WTC11 (cell line): Measurements from ENCODE around the gene LAD1.

ENCODE experiments used
- CTCF ChIP-seq: fragments of 200-600 bp; IDR thresholded peaks from 2 replicates; pipeline ENCODE4 v1.8.0; 2022; ENCODE audit warnings: antibody characterized with exemption
- ETV6 ChIP-seq: sonication (generic); formaldehyde crosslinking; IDR thresholded peaks from 2 replicates; pipeline ENCODE4 v1.8.1; 2022; ENCODE audit warnings: mild to moderate bottlenecking, missing genetic modification reagents
- NFYB ChIP-seq: sonication (generic); formaldehyde crosslinking; conservative IDR thresholded peaks from 2 replicates; pipeline ENCODE4 v1.8.0; 2022; ENCODE audit warnings: low read depth, missing genetic modification reagents
- RELA ChIP-seq: sonication (generic); formaldehyde crosslinking; IDR thresholded peaks from 2 replicates; pipeline ENCODE4 v1.8.1; 2022; ENCODE audit warnings: missing genetic modification reagents, mild to moderate bottlenecking, borderline replicate concordance
- RORB ChIP-seq: fragments of 250-450 bp; sonication (Bioruptor Pico); IDR thresholded peaks from 2 replicates; pipeline ENCODE4 v1.9.0; 2021; ENCODE audit warnings: mild to moderate bottlenecking
- TEAD4 ChIP-seq: sonication (generic); formaldehyde crosslinking; IDR thresholded peaks from 2 replicates; pipeline ENCODE4 v1.8.0; 2022; ENCODE audit warnings: mild to moderate bottlenecking, missing genetic modification reagents
- ZNF121 ChIP-seq: sonication (generic); formaldehyde crosslinking; IDR thresholded peaks from 2 replicates; pipeline ENCODE4 v1.8.0; 2023; ENCODE audit warnings: missing genetic modification reagents
- ZNF317 ChIP-seq: sonication (generic); formaldehyde crosslinking; IDR thresholded peaks from 2 replicates; pipeline ENCODE4 v1.8.1; 2023; ENCODE audit warnings: low read depth, mild to moderate bottlenecking, moderate library complexity, missing genetic modification reagents, borderline replicate concordance
- TF ChIP-seq, protein P1 (sequence below): sonication (generic); formaldehyde crosslinking; IDR thresholded peaks from 2 replicates; pipeline ENCODE4 v1.8.0; 2022; ENCODE audit warnings: mild to moderate bottlenecking, missing genetic modification reagents
- TF ChIP-seq, protein P2 (sequence below): sonication (generic); formaldehyde crosslinking; IDR thresholded peaks from 2 replicates; pipeline ENCODE4 v1.8.1; 2022; ENCODE audit warnings: low read depth, missing genetic modification reagents, borderline replicate concordance
- TF ChIP-seq, protein P3 (sequence below): sonication (generic); formaldehyde crosslinking; IDR thresholded peaks from 2 replicates; pipeline ENCODE4 v1.8.1; 2023; ENCODE audit warnings: mild to moderate bottlenecking, missing genetic modification reagents, moderate library complexity
- TF ChIP-seq, protein P4 (sequence below): sonication (generic); formaldehyde crosslinking; IDR thresholded peaks from 2 replicates; pipeline ENCODE4 v1.8.0; 2023; ENCODE audit warnings: missing genetic modification reagents

GRCh38 chr1:201357211-201357610 lies 41.9 kb downstream of the LAD1 start:
- no peak for TF ChIP-seq CTCF
- TF ChIP-seq TEAD4 (CRISPR knock-in tag): no peak
- TF ChIP-seq RELA (CRISPR knock-in tag): no peak
- no peak for TF ChIP-seq ZNF121
- no peak for TF ChIP-seq ZNF317 (CRISPR knock-in tag)
- no peak for TF ChIP-seq RORB (CRISPR knock-in tag)
- TF ChIP-seq, protein P1, sequence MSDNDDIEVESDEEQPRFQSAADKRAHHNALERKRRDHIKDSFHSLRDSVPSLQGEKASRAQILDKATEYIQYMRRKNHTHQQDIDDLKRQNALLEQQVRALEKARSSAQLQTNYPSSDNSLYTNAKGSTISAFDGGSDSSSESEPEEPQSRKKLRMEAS (CRISPR knock-in tag): no peak
- TF ChIP-seq NFYB (CRISPR knock-in tag): no peak
- TF ChIP-seq, protein P2, sequence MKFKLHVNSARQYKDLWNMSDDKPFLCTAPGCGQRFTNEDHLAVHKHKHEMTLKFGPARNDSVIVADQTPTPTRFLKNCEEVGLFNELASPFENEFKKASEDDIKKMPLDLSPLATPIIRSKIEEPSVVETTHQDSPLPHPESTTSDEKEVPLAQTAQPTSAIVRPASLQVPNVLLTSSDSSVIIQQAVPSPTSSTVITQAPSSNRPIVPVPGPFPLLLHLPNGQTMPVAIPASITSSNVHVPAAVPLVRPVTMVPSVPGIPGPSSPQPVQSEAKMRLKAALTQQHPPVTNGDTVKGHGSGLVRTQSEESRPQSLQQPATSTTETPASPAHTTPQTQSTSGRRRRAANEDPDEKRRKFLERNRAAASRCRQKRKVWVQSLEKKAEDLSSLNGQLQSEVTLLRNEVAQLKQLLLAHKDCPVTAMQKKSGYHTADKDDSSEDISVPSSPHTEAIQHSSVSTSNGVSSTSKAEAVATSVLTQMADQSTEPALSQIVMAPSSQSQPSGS (CRISPR knock-in tag): no peak
- TF ChIP-seq, protein P3, sequence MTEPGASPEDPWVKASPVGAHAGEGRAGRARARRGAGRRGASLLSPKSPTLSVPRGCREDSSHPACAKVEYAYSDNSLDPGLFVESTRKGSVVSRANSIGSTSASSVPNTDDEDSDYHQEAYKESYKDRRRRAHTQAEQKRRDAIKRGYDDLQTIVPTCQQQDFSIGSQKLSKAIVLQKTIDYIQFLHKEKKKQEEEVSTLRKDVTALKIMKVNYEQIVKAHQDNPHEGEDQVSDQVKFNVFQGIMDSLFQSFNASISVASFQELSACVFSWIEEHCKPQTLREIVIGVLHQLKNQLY (CRISPR knock-in tag): no peak
- TF ChIP-seq ETV6: no peak
- TF ChIP-seq, protein P4, sequence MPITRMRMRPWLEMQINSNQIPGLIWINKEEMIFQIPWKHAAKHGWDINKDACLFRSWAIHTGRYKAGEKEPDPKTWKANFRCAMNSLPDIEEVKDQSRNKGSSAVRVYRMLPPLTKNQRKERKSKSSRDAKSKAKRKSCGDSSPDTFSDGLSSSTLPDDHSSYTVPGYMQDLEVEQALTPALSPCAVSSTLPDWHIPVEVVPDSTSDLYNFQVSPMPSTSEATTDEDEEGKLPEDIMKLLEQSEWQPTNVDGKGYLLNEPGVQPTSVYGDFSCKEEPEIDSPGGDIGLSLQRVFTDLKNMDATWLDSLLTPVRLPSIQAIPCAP (CRISPR knock-in tag): no peak
